IMR-90 (cell line): ENCODE data around the gene SP3.

Experiments
- CTCF ChIP-seq: conservative IDR thresholded peaks from 2 replicates; pipeline ENCODE4 v1.5.1; 2012; ENCODE audit warnings: mild to moderate bottlenecking, low read depth, low read length, improper control_type of control experiment
- POLR2A ChIP-seq: IDR thresholded peaks from 2 replicates; pipeline ENCODE4 v1.6.1; 2012; ENCODE audit warnings: mild to moderate bottlenecking, low read depth, low read length

GRCh38 chr2:173884025-173884802 lies 81.0 kb downstream of the SP3 start:
- TF ChIP-seq CTCF (peak; percentile 53), POLR2A (no peak)
